HG03460 (cell line): ENCODE data around the gene GPD1.
"Not testable (repeated sequence)": the region's sequence is repeated elsewhere in the genome, so short reads cannot be mapped to it uniquely, and the experiment has no call there.

Experiments used
- ATAC-seq: cut with Tn5 transposase; IDR thresholded peaks from one replicate; pipeline ENCODE4 v1.9.1; 2021; ENCODE audit not compliant: unreplicated experiment

The GPD1 gene

DNA sequence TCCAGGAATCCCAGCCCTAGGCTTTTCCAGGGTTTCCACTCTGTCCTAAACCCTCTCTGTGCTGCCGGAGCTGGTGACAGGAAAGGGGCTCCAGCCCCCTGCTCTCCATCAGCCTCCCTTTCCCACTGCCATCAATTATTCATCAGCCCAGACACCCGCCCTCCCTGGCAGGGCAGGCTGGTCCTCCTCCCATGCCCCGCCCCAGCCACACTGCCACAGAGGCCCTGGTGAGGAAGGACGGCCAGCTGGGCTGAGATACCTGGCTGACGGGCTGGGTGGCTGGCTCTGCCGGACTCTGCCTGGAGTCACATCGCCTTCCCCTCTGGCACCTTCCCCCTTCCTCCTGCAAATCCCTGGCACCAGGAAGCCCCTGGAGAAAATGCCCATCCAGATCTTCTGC lies 30.6 kb upstream of the GPD1 start:
- ATAC-seq = no peak

GRCh38 chr12:50073712-50074111 lies 30.1 kb upstream of the GPD1 start:
- ATAC-seq = no peak

- ATAC-seq = peak; percentile 67
Measured at GRCh38 chr12:50074936-50075807, 28.6 kb upstream of the GPD1 start.

DNA sequence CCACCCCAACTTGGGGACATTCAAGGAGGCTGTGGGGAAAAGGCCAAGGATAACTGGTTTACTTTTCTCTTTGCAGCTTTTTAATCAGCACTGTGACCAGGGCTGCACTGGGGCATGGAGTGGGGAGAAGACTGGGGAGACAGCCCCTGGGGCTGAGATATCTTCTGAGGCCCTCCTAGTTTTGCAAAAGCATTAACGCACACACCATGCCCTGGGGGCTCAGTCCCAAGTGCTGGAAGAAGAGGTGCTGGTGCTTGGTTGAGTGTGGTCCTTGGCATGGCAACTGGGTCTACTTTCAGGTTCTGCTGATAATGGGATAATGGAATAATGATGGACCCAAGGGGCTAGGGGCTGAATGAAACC lies 28.0 kb upstream of the GPD1 start:
- ATAC-seq = no peak

DNA sequence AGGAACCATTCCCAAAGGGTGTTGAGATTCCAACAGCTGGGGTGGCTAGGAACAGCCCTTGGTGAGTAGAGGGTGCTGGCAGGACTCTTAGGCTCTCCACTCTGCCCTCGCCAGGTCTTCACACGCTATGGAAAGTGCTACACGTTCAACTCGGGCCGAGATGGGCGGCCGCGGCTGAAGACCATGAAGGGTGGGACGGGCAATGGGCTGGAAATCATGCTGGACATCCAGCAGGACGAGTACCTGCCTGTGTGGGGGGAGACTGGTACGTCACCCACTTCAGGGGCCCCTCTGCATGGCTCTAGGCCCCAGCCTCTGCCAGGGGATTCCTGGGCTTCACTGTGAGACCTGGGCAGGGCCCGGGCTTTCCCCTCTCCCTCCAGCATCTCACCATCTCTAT lies 26.7 kb upstream of the GPD1 start:
- no peak for ATAC-seq

DNA sequence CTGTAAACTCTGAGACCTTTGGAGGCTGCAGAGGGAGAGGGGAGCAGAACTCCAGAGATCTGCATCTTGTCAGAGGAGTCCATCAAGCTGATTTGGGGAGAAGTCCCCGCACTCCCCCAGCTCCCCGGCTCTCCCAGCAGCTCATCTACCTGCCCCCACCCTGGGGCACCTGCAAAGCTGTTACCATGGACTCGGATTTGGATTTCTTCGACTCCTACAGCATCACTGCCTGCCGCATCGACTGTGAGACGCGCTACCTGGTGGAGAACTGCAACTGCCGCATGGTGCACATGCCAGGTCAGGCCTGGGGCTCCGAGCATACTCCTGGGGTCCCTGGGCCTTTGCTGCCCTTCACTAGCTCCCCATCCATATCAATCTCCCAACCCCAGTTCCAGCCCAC lies 25.5 kb upstream of the GPD1 start:
- no peak for ATAC-seq

DNA sequence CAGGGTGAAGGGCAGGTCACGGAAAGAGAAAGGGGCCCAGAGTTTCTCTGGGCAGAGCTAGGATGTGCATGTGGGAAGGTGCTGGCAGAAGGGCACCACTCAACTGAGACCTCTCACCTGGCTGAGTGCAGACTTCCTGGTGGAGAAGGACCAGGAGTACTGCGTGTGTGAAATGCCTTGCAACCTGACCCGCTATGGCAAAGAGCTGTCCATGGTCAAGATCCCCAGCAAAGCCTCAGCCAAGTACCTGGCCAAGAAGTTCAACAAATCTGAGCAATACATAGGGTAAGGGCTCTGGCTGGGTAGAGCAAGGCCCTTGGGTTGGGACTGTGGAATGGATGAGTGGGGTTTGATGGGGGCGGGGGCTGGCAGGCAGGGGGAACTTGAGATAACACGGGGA lies 24.0 kb upstream of the GPD1 start:
- ATAC-seq = no peak

- ATAC-seq = no peak
Measured at GRCh38 chr12:50081096-50081808, 22.6 kb upstream of the GPD1 start.

GRCh38 chr12:50082644-50083043 lies 21.2 kb upstream of the GPD1 start:
- no peak for ATAC-seq

GRCh38 chr12:50083301-50083700 lies 20.5 kb upstream of the GPD1 start:
- no peak for ATAC-seq

- ATAC-seq = not testable (repeated sequence)
Measured at GRCh38 chr12:50084409-50084774, 19.4 kb upstream of the GPD1 start.

GRCh38 chr12:50084775-50085614 lies 18.8 kb upstream of the GPD1 start, which contains the start of gene SMARCD1:
SMARCD1 (plus strand) TSS chr12:50085342; CDS start chr12:50085370, 28 bp downstream.
- ATAC-seq = peak; percentile 81

DNA sequence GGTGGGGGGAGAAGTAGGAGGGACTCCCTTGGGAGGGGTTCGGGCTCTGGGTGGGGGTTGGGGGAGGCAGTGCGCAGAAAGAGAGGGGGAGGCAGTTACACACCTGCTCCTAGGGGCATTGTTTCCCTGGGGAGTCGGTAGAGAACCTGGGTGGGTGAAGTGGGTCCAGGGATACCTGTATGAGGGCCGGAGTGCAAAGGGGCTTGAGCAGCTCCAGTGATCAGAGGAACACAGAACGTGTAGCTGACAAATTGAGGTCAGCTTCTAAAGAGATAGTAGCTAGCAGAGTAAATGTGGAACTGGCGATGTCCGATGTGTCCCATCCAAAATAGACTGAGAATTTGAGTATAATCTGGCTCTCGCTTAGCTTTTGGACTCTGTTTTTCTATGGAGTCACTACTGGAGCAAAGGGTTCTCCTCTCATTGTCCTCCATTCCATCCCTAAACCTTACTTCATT lies 18.2 kb upstream of the GPD1 start:
- no peak for ATAC-seq

- no peak for ATAC-seq
Measured at GRCh38 chr12:50086148-50086547, 17.7 kb upstream of the GPD1 start.

- no peak for ATAC-seq
Measured at GRCh38 chr12:50087151-50087550, 16.7 kb upstream of the GPD1 start.

DNA sequence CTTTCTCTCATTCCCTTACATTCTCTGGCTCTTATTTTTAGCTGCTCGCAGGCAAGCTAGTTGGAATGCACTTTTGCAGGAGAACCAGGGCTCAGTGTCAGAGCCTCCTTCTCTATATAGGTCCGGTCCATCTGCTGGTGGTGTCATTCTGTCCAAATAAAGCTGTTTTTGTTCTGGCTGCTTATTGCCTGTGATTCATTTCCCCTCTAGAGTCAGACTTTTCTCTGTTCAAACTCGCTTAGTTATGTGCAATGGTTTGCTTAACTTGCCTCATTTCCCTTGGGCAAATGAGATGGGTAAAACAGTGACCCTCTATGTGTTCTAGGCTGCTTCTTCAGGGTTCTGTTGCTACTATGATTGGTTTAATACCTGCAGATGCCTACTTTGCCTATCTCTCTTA lies 15.8 kb upstream of the GPD1 start:
- no peak for ATAC-seq

- no peak for ATAC-seq
Measured at GRCh38 chr12:50088577-50089335, 15.1 kb upstream of the GPD1 start.

DNA sequence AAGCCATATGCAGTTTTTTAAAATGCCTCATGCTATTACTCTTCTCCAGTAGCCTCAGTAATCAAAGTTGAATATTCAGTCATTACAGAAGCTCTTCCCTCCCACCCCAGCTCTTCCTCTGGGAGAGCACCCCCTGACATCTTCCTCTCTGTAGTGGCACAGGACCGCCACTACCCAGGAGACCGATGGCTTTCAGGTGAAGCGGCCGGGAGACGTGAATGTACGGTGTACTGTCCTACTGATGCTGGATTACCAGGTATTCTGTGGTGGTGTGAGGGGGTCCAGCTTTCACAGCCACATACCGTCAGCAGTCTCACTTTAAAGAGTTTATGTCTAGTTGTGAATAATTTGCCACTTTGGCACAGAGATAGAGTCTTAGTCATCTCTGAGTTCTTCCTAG lies 14.1 kb upstream of the GPD1 start:
- ATAC-seq = no peak

DNA sequence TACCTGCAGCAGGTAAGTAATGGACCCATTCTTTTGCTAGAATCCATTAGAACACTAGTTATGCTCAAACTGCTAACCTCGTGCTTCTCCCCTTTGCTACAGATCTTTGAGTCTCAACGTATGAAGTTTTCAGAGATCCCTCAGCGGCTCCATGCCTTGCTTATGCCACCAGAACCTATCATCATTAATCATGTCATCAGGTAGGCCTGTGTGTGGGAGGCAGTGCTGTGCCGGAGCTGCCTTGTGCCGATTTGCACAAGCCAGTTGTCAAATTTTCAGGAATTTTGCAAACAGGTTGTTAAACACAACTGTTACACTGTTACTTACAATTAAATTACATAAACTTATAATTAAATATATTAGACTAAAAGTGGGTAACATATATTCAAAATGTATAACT lies 13.4 kb upstream of the GPD1 start:
- ATAC-seq = no peak

DNA sequence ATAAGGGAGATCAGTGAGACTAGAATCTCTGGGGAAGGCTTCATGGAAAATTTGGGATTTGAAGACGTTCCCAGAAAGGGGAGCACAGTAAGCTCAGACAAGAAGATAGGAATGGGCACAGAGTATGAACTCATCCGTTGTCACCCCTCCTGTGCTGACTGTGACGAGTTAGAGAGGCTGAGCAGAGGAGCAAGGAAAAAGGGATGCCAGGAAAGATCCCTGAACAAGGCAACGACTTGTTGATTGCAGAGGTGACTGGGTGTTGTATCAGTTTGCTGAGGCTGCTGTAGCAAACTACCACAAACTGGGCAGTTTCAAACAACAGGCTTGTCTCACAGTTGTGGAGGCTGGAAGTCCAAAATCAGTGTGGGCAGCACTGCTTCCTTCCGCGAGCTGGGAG lies 5.9 kb upstream of the GPD1 start:
- no peak for ATAC-seq
